Endodermal cell (in vitro differentiated cells): Measurements from ENCODE around the gene SLC66A2. TPM values are rescaled to one million over a fixed set of nuclear protein-coding genes. Genes with fewer than 3 reads are reported as not detected.

ENCODE experiments used
- DNase-seq: peaks from one replicate; pipeline ENCODE4 v3.0.0-alpha.2; 2017
- H3K27ac ChIP-seq: 2 replicates; pipeline ENCODE4 v1.5.1; 2013; ENCODE audit warnings: mild to moderate bottlenecking, low read depth, low read length, moderate library complexity
- H3K27me3 ChIP-seq: 2 replicates; pipeline ENCODE4 v1.6.1; 2013; ENCODE audit warnings: mild to moderate bottlenecking, low read length, moderate library complexity; ENCODE audit not compliant: insufficient read depth, control insufficient read depth, poor library complexity, severe bottlenecking
- H3K36me3 ChIP-seq: 2 replicates; pipeline ENCODE4 v1.7.0; 2013; ENCODE audit warnings: mild to moderate bottlenecking, low read length, moderate library complexity; ENCODE audit not compliant: control insufficient read depth, insufficient read depth
- H3K4me1 ChIP-seq: one replicate; pipeline ENCODE4 v1.7.0; 2013; ENCODE audit warnings: low read length; ENCODE audit not compliant: control insufficient read depth, insufficient read depth
- H3K4me3 ChIP-seq: 2 replicates; pipeline ENCODE4 v1.5.1; 2013; ENCODE audit warnings: mild to moderate bottlenecking, low read length, moderate library complexity
- H3K9ac ChIP-seq: 2 replicates; pipeline ENCODE4 v1.6.1; 2013; ENCODE audit warnings: mild to moderate bottlenecking, low read length, moderate library complexity; ENCODE audit not compliant: poor library complexity, severe bottlenecking; ENCODE audit errors: extremely low read depth
- H3K9me3 ChIP-seq: 2 replicates; pipeline ENCODE4 v1.6.1; 2013; ENCODE audit warnings: mild to moderate bottlenecking, low read length, moderate library complexity; ENCODE audit not compliant: control insufficient read depth
- H3K27ac Mint-ChIP-seq: 2 replicates; pipeline ENCODE4 v1.8.0; 2020; ENCODE audit warnings: mixed read lengths
- H3K27me3 Mint-ChIP-seq: 2 replicates; pipeline ENCODE4 v1.8.0; 2021; ENCODE audit warnings: mild to moderate bottlenecking, mixed read lengths; ENCODE audit not compliant: insufficient read depth
- H3K36me3 Mint-ChIP-seq: 2 replicates; pipeline ENCODE4 v1.8.0; 2020; ENCODE audit warnings: low read depth, mixed read lengths
- H3K4me1 Mint-ChIP-seq: 2 replicates; pipeline ENCODE4 v1.8.0; 2020; ENCODE audit warnings: mixed read lengths
- H3K4me3 Mint-ChIP-seq: 2 replicates; pipeline ENCODE4 v1.8.0; 2020; ENCODE audit warnings: mild to moderate bottlenecking, moderate library complexity, mixed read lengths
- H3K9me3 Mint-ChIP-seq: 2 replicates; pipeline ENCODE4 v1.8.0; 2020; ENCODE audit warnings: mild to moderate bottlenecking, mixed read lengths
- CTCF ChIP-seq: fragments of 200-600 bp; sonication (generic); conservative IDR thresholded peaks from 2 replicates; pipeline ENCODE4 v1.5.0; 2021; ENCODE audit warnings: antibody characterized with exemption, mild to moderate bottlenecking
- WGBS, 2 experiments: methylation state at CpG; one replicate each; pipeline versions ENCODE4 v1.1.5 to v1.1.7; 2013; ENCODE audit warnings: missing lambda C conversion rate in 2 of 2, mixed read lengths in 1 of 2; ENCODE audit not compliant: insufficient coverage in 1 of 2, insufficient read length in 1 of 2; 5-methylcytosine and 5-hydroxymethylcytosine counted together
- total RNA-seq, 2 donors: library from RNA; stranded (reverse); fragmentation: NEBNext Ultra II Directional in 1 of 2; extraction: Animal tissue kit (Norgen Biotek cat#: 25700) in 1 of 2; gene quantifications; 2 replicates in 1 of 2; 3 replicates in 1 of 2; pipeline ENCODE4 v1.2.1, GENCODE V29; 2021

SLC66A2 gene
- total RNA-seq, 2 donors from 2014 or later: 30.3 to 32.4 TPM

- H3K27me3 ChIP-seq: peaks cover 30% of the 10 kb centered on the region
- peak; percentile 53 for TF ChIP-seq CTCF
- H3K27ac Mint-ChIP-seq: peak overlapping the region; percentile 70
- no peaks in the 10 kb centered on the region for H3K9me3 Mint-ChIP-seq
- H3K36me3 Mint-ChIP-seq: peaks cover 25% of the 10 kb centered on the region
- peak overlapping the region; percentile 84 for H3K27ac ChIP-seq
- no peaks in the 10 kb centered on the region for H3K4me1 ChIP-seq
- 0 to 1% methylated on average over 30 to 48 of the region's 48 CpGs for WGBS, 2 experiments
- H3K9ac ChIP-seq: peak overlapping the region; percentile 63
- H3K4me3 ChIP-seq: peak overlapping the region; percentile 95
- peak; percentile 84 for DNase-seq
- peaks cover 16% of the 10 kb centered on the region for H3K4me1 Mint-ChIP-seq
- H3K9me3 ChIP-seq: no peaks in the 10 kb centered on the region
- peaks cover 36% of the 10 kb centered on the region for H3K36me3 ChIP-seq
- H3K27me3 Mint-ChIP-seq: peaks cover 35% of the 10 kb centered on the region
- peak overlapping the region; percentile 68 for H3K4me3 Mint-ChIP-seq
These were observed 36.6 kb upstream of the SLC66A2 start for GRCh38 chr18:79988071-79988450.

GRCh38 chr18:79987566-79987965 lies 36.1 kb upstream of the SLC66A2 start:
- Histone ChIP-seq H3K9me3 (no peaks in the 10 kb centered on the region), H3K27ac (no peak overlapping the region), H3K4me1 (no peaks in the 10 kb centered on the region), H3K4me3 (peak overlapping the region; percentile 95), H3K27me3 (peaks cover 25% of the 10 kb centered on the region), H3K9ac (peak overlapping the region; percentile 63), H3K36me3 (peaks cover 36% of the 10 kb centered on the region)
- TF ChIP-seq CTCF: no peak
- peaks cover 13% of the 10 kb centered on the region for H3K4me1 Mint-ChIP-seq
- WGBS, 2 experiments: 0% methylated on average over 1 to 6 of the region's 6 CpGs
- H3K27ac Mint-ChIP-seq: peak overlapping the region; percentile 68
- peaks cover 30% of the 10 kb centered on the region for H3K27me3 Mint-ChIP-seq
- peaks cover 25% of the 10 kb centered on the region for H3K36me3 Mint-ChIP-seq
- no peaks in the 10 kb centered on the region for H3K9me3 Mint-ChIP-seq
- DNase-seq: no peak
- peak overlapping the region; percentile 68 for H3K4me3 Mint-ChIP-seq

- peak overlapping the region; percentile 46 for H3K27ac Mint-ChIP-seq
These were observed 35.3 kb upstream of the SLC66A2 start for GRCh38 chr18:79986726-79987125.

More at GRCh38 chr18:79986726-79987125, 35.3 kb upstream of the SLC66A2 start:
- Mint-ChIP-seq H3K36me3 (peaks cover 29% of the 10 kb centered on the region), H3K4me3 (peak overlapping the region; percentile 68), H3K27me3 (peaks cover 21% of the 10 kb centered on the region), H3K9me3 (no peaks in the 10 kb centered on the region), H3K4me1 (peaks cover 13% of the 10 kb centered on the region)
- Histone ChIP-seq H3K36me3 (peaks cover 36% of the 10 kb centered on the region), H3K27me3 (peaks cover 16% of the 10 kb centered on the region), H3K9me3 (no peaks in the 10 kb centered on the region), H3K9ac (no peak overlapping the region), H3K27ac (no peak overlapping the region), H3K4me1 (no peaks in the 10 kb centered on the region), H3K4me3 (peak overlapping the region; percentile 95)
- no peak for DNase-seq
- WGBS, 2 experiments: 65 to 85% methylated on average over 4 to 7 of the region's 7 CpGs
- TF ChIP-seq CTCF: no peak
